HG03159 (cell line): Measurements from ENCODE around the gene NTHL1.

ENCODE experiments used
- ATAC-seq: cut with Tn5 transposase; IDR thresholded peaks from one replicate; pipeline ENCODE4 v1.9.1; 2021; ENCODE audit warnings: mild to moderate bottlenecking, moderate library complexity; ENCODE audit not compliant: unreplicated experiment

NTHL1 gene

DNA sequence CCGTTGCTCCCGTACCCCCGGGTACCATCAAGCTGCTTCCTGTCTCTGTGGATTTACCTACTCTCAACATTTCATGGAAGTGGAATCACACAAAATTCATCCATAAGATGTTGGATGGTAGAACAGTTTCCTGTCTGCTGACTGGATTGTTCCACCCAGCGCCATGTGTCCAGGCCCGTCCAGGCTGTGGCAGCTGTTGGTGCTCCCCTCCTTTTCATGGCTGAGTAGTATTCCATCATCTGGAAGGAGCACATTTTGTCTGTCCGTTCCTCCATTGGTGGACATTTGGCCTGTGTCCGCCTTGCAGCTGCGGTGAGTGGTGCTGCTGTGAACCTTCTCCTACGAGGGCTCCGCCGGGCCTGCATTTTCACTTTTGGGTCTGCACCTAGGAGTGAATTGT is 18.5 kb upstream of the NTHL1 start:
- ATAC-seq: no peak

GRCh38 chr16:2064368-2064945 is 16.8 kb upstream of the NTHL1 start:
- no peak for ATAC-seq

DNA sequence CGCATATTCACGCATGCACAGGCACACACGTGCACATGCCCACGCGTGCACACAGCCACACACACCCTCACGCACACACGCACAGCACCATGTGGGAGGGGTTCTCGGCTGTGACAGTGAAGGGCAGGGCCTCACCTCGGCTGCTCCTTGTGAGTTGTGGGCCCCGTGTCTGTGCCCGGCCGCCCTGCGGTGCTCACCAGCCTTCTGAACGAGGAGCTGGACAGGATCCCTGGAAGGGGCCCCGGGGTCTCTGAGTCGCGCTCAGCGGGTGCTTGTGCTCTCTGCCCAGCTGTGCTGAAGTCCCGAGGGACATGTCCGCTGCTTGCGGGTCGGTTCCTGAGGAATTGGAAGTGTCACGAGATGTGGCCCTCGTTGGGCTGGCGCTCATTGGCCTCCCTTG is 16.2 kb upstream of the NTHL1 start:
- no peak for ATAC-seq

DNA sequence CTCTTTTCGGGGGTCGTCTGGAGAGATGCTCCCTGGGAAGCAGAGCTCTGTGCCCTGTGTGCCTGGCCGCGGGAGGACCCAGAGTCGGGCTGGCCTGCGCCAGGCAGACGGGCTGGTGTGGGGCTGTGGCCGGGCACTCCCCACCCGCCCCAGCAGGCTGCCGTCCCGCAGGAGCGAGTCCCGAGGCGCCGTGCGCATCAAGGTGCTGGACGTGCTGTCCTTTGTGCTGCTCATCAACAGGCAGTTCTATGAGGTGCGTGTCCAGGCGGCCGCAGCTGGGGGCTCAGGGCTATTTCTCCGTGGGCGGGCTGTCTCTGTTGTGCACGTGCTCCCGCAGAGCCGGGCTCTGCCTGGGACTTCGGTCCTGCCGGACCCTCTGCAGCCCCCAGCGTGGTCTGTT is 15.2 kb upstream of the NTHL1 start:
- ATAC-seq: no peak

DNA sequence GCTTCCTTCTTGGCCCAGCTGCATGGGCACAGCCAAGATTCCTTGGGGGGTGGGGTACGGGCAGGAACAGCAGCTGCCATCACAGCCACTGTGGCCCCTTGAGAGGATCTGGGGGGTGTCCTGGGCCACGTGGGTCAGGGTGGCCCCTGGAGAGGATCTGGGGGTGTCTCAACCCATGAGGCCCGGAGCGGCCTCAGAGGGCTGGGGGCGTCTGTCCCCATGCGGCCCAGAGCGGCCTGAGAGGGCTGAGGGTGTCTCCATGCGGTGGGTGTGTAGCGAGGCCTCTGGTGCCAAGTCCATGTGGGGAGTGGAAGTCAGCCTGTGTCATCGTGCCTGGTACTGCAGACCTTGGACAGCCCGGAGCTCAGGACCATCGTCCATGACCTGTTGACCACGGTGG is 13.9 kb upstream of the NTHL1 start:
- no peak for ATAC-seq

- ATAC-seq: no peak
These were observed 13.4 kb upstream of the NTHL1 start for GRCh38 chr16:2061023-2061422.

DNA sequence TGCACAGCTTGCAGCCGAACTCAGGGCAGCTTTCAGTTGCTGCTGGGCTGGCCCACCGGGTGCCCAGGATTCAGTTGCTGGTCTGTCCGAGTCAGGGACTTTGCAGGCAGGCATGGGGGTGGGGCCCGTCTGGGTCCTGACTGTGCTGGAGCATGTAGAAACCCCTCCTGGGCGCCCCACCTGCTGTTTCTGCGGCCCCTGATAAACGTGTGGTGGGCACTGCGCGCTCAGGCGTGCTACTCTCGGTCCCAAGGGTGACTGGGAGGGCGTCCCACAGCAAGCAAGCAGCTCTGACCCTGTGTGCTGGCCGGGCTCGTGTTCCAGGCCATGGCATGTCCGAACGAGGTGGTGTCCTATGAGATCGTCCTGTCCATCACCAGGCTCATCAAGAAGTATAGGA is 12.7 kb upstream of the NTHL1 start:
- no peak for ATAC-seq

DNA sequence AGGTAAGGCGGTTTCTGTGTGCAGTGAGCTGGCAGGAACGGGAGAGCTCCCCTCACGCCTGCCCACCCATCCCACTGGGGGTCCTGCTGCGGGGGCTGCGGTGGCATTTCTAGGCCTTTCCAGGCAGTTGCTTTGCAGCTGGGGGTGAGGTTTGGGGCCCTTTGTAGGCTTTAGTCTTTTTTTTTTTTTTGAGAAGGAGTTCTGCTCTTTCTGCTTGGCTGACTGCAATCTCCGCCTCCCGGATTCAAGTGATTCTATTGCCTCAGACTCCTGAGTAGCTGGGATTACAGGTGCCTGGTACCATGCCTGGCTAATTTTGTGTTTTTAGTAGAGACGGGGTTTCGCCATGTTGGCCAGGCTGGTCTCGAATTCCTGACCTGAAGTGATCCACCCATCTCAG is 11.2 kb upstream of the NTHL1 start:
- ATAC-seq: no peak

GRCh38 chr16:2058420-2058819 is 10.8 kb upstream of the NTHL1 start:
- no peak for ATAC-seq

- no peak for ATAC-seq
These were observed 9.8 kb upstream of the NTHL1 start for GRCh38 chr16:2057438-2057837.

DNA sequence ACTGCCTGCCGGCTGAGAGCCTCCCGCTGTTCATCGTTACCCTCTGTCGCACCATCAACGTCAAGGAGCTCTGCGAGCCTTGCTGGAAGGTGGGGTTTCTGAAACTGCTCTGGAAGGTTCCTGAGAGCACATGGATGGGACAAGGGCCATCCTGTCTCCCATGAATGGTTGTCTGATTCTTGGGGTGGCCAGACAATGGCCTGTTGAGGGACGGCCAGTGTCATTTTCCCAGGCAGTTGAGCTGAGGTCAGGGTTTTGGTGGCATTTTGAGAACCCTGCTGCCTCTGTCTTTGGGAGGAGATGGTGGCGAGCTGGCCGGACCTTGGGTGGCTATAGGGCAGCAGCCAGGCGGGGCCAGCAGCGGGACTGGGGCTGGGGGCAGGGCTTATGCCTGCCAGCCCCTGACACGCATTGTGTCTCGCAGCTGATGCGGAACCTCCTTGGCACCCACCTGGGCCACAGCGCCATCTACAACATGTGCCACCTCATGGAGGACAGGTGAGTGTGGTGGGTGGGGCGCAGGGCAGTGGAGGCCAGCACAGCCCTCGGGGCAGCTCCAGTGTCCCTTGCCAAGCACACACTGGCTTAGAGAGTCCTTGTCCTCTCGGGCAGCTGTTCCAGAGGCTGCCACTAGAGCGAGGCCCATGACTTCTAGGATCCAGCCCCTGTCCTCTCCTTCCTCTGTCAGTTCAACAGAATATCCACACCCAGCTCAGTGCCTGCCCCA is 9.2 kb upstream of the NTHL1 start:
- ATAC-seq: no peak

- ATAC-seq: no peak
These were observed 8.4 kb upstream of the NTHL1 start for GRCh38 chr16:2056077-2056476.

DNA sequence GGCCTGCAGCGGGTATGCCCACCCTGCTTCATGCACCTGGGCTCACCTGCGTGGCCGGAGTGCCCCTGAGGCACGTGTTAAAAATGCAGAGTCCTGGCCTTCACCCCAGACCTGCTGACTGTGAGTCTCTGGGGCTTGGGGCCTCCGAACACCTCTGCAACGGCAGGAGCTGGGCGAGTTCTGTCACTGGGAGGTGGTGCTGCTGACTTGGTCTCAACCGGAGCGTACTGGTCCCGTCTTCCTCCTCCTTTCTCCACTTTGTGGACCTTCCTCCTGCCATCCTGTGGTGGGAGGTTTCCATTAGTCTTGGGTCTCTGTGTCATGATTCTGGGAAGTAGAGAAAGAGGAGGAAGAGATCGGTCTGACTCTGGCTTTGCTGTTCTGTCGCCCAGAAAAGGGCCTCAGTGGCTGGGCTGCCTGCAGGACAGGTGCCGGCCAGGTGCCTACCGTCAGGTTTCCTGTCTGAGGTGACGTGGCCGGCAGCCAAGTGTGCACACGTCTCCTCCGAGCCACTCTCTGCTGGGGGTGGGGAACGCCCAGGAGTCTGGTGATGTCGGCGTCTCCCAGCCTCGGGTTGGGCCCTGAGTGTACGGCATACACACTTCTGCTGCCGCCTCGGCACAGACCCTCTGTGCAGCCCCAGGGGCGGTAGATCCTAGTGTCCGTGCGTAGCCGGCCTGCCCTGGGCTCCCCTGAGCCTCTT is 7.1 kb upstream of the NTHL1 start:
- no peak for ATAC-seq

DNA sequence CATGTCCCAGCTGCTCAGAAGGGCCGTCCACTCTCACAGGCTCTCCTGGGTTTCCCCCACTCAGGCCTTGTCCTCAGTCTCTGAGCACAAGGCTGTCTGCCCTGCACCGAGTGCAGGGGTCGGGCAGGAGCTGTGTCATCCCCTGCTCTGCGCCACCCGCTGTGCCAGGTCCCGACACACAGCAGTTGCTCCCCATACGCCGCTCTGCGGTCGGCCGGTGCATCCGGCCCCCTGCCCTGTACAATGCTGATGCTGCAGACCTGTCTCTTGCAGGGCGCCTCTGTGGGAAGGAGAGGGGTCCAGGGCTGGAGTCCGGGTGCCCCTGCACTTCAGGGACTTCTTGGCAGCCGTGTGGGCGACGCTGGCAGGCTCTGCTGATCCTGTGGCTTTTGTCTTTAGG is 6.3 kb upstream of the NTHL1 start:
- no peak for ATAC-seq

- no peak for ATAC-seq
These were observed 5.6 kb upstream of the NTHL1 start for GRCh38 chr16:2053211-2053610.

- ATAC-seq: peak; percentile 21
These were observed 496 bp upstream of the NTHL1 start for GRCh38 chr16:2048116-2048543.

DNA sequence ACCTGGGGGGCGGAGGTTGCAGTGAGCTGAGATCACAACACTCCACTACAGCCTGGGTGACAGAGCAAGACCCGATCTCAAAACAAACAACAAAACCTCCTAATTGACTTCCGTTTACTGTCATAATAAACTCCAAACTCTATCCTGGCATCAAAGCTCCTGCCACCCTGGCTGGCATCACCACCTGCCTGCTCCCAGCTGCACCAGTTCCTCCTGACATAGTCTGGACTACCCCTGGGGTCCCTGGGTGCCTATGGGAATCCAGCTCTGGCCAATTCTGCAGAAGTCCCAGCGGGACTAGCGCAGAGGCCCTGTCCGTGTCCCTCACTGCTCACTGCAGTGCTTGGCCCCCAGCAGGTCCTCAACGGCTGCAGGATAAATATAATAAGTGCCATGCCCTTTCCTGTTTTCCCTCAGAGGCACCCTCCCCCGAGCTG is 723 bp downstream of the NTHL1 start:
- peak; percentile 8 for ATAC-seq

DNA sequence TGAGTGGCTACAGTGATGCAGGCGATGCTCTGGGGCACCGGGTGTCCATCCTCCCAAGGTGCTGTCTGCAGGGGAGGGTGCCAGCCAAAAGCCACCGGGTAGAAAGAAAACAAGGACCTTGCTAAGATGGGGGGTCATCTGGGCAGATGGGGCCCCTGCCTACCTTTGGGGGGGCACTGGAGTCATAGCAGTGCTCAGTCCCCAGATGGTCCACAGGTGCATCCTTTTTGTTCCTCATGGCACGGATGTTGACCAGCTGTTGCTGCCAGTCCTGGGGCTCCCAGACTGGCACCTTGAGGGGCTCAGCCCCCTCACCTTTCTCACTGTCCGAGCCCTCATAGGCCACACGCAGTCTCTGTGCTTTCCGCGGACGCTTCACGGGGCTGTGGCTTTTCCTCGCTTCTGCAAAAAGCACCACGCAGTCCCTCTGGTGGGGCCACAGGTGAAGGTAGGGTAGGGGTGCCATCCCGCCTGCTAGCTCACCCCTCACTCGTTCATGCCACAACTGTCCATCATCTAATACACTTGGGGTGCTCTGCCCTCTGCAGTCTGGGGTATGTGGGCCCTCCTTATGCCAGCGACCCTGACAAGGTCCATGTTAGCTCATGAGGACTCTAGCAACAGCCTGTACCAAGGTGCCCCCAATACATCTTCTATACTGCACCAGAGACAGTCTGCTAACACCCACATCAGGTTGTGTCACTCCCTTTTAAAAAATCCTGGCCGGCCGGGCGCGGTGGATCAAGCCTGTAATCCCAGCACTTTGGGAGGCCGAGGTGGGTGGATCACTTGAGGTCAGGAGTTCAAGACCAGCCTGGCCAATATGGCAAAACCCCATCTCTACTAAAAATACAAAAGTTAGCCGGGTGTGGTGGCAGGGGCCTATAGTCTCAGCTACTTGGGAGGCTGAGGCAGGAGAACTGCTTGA is 1.4 kb downstream of the NTHL1 start:
- ATAC-seq: no peak

GRCh38 chr16:2044541-2044940 is 3.1 kb downstream of the NTHL1 start:
- ATAC-seq: no peak

DNA sequence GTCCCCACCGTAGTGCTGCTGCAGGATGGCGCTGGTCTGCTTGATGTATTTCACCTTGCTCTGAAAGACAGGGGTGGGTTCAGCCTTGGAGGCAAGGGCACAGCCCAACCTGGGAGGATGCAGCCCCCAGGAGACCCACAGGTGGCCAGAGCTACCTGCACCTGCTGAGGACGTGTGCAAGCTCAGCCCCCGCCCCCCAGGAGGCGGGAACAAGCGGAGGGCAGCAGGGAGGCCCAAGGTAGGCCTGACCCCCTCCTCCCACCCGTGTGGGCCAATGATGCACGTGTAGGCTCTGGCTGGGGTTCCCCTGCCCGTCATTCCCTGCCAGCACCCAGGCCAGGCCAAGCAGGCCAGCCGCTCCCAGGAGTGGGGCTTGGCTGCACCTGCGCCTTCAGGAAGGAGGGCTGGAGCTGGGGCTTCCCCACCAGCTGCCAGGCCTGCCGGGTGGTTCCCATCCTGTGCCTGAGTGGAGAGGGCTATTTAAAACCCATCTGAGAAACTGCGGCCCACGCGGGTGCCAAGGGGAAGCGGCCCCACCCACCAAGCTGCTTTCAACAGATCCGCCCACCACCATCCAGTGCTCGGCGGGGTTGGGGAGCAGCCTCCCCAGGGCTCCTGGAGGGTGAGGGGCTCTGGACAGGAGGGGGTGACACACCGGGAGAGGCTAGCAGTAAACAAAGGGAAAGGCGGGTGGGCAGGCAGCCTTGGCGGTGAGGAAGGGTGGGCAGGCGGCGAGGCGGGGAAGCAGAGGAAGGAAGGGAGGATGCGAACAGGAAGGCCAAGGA is 3.8 kb downstream of the NTHL1 start:
- no peak for ATAC-seq
